Kidney (tissue), 14 donors: Measurements from ENCODE around the gene ZNF330. TPM values are rescaled to one million over a fixed set of nuclear protein-coding genes. Genes with fewer than 3 reads are reported as not detected.

ENCODE experiments used
- DNase-seq, 5 donors: peaks; one replicate each; pipeline ENCODE4 v3.0.0-alpha.2; 2013 to 2020
- FAIRE-seq: peaks from 2 replicates; lab custom pipeline; 2012; peaks lifted over from hg19 to GRCh38; lab: Jason Lieb, UNC
- H3K27ac ChIP-seq, 2 donors: one replicate each; pipeline ENCODE4 v1.7.0; 2013; ENCODE audit warnings: low read depth in 2 of 2, low read length in 2 of 2, inconsistent platforms in 1 of 2
- H3K27me3 ChIP-seq: one replicate; pipeline ENCODE4 v1.7.1; 2013; ENCODE audit warnings: low read length, inconsistent platforms; ENCODE audit not compliant: control insufficient read depth, insufficient read depth
- H3K36me3 ChIP-seq, 3 donors: one replicate each; pipeline versions ENCODE4 v1.7.0 to v1.7.1; 2013; ENCODE audit warnings: low read length in 3 of 3, control low read depth in 1 of 3, inconsistent platforms in 1 of 3; ENCODE audit not compliant: insufficient read depth in 3 of 3, control insufficient read depth in 2 of 3
- H3K4me1 ChIP-seq, 3 donors: one replicate each; pipeline versions ENCODE4 v1.7.0 to v1.7.1; 2013; ENCODE audit warnings: low read length in 3 of 3, inconsistent platforms in 1 of 3, low read depth in 1 of 3; ENCODE audit not compliant: control insufficient read depth in 2 of 3, insufficient read depth in 2 of 3
- H3K4me3 ChIP-seq, 3 donors: one replicate each; pipeline versions ENCODE4 v1.7.0 to v1.8.1; 2013; ENCODE audit warnings: low read length in 3 of 3, control low read depth in 1 of 3, inconsistent platforms in 1 of 3
- H3K9ac ChIP-seq, 3 donors: one replicate each; pipeline versions ENCODE4 v1.7.0 to v1.7.1; 2013; ENCODE audit warnings: low read length in 3 of 3, control low read depth in 1 of 3, inconsistent platforms in 1 of 3
- H3K9me3 ChIP-seq, 3 donors: one replicate each; pipeline versions ENCODE4 v1.7.0 to v1.7.1; 2013; ENCODE audit warnings: low read length in 3 of 3, control low read depth in 1 of 3, inconsistent platforms in 1 of 3; ENCODE audit not compliant: control insufficient read depth in 2 of 3, insufficient read depth in 1 of 3
- intact Hi-C: fragments of 100-400 bp; cut with DNase I; formaldehyde crosslinking; loops from one replicate; pipeline ENCODE4 v1.11.1; 2022
- polyA plus RNA-seq: library from polyadenylated mRNA; stranded (reverse); fragments of 350-450 nt; fragmentation: Illumina TruSeq; extraction: RNeasy Lipid Tissue Mini Kit (QIAGEN cat#74804); gene quantifications from one replicate; pipeline ENCODE4 v1.2.3, GENCODE V29; 2014; ENCODE audit warnings: low read depth, low replicate concordance; ENCODE audit not compliant: insufficient read depth
- total RNA-seq: library from RNA; stranded (reverse); fragmentation: NEBNext Ultra II Directional; extraction: Animal tissue kit (Norgen Biotek cat#: 25700); gene quantifications from one replicate; pipeline ENCODE4 v1.2.1, GENCODE V29; 2021
- TF ChIP-seq, protein P1 (sequence below): IDR thresholded peaks from 3 replicates; pipeline ENCODE4 v1.5.1; 2012; ENCODE audit warnings: mild to moderate bottlenecking, moderate library complexity, borderline replicate concordance; ENCODE audit not compliant: insufficient read depth; ENCODE audit errors: extremely low read depth
- donor health status: control.
- donor health status: control.
- donor health status: control.
- donor health status: control.
- donor health status: control.
- donor health status: DM: yes; HTN: yes; CAD: no.
- donor health status: Normal renal cell carcinoma (clear cell type).

Gene ZNF330
- total and polyA plus RNA-seq, 2 donors from 2014 or later = 29.5 to 32.1 TPM

DNA sequence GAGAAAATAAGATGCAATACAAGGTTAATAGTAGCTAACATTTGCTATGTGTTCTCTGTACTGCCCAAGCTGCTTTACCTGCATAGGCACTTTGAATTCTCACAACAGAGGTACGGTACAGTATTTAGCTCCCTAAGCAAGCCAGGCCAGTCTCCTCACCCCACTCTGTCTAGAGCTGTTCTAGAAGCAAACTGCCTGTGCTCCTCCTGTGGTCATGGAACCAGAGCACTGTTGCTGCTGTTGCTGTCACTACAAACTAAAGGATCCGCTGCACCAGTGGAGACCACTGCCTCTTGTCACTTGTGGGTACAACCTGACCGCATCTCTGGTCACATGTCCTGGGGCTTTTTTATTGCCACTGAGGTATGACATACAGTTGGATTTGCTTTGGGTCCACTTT is 19.6 kb downstream of the ZNF330 start:
- no peaks in the 10 kb centered on the region for H3K4me1 ChIP-seq
- no peak for DNase-seq
- H3K36me3 ChIP-seq = no peaks in the 10 kb centered on the region
- H3K9ac ChIP-seq = no peak overlapping the region
- no peak overlapping the region for H3K4me3 ChIP-seq
- no peak for FAIRE-seq
- H3K9me3 ChIP-seq = no peaks in the 10 kb centered on the region
- TF ChIP-seq, protein P1, sequence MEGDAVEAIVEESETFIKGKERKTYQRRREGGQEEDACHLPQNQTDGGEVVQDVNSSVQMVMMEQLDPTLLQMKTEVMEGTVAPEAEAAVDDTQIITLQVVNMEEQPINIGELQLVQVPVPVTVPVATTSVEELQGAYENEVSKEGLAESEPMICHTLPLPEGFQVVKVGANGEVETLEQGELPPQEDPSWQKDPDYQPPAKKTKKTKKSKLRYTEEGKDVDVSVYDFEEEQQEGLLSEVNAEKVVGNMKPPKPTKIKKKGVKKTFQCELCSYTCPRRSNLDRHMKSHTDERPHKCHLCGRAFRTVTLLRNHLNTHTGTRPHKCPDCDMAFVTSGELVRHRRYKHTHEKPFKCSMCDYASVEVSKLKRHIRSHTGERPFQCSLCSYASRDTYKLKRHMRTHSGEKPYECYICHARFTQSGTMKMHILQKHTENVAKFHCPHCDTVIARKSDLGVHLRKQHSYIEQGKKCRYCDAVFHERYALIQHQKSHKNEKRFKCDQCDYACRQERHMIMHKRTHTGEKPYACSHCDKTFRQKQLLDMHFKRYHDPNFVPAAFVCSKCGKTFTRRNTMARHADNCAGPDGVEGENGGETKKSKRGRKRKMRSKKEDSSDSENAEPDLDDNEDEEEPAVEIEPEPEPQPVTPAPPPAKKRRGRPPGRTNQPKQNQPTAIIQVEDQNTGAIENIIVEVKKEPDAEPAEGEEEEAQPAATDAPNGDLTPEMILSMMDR = no peak
- intact Hi-C loops = no loop called here
- H3K27me3 ChIP-seq = no peaks in the 10 kb centered on the region
- H3K27ac ChIP-seq = no peak overlapping the region

DNA sequence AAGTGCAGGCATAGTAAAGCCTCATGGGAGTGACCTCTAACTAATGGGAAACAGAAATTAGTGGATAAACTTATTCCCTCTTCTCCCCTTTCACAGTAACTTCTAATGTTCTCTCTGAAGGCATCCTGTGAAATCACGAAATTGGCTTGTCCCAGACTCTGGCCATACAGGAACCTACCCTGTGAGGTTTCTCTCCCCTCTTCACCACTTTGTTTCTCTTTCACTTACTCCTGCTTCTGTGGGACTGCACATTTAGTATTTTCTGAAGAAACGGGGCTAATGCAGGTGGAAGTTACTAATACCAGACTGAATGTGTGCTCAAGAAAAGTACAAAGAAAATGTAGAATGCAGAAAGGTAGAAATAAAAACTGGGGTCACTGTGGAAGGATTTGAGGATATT is 20.0 kb downstream of the ZNF330 start:
- DNase-seq = no peak
- no peak overlapping the region for H3K4me3 ChIP-seq
- no peaks in the 10 kb centered on the region for H3K9me3 ChIP-seq
- no peaks in the 10 kb centered on the region for H3K27me3 ChIP-seq
- TF ChIP-seq, protein P1 = no peak
- no peaks in the 10 kb centered on the region for H3K36me3 ChIP-seq
- FAIRE-seq = no peak
- no peak overlapping the region for H3K27ac ChIP-seq
- no peaks in the 10 kb centered on the region for H3K4me1 ChIP-seq
- no peak overlapping the region for H3K9ac ChIP-seq
- intact Hi-C loops = no loop called here

DNA sequence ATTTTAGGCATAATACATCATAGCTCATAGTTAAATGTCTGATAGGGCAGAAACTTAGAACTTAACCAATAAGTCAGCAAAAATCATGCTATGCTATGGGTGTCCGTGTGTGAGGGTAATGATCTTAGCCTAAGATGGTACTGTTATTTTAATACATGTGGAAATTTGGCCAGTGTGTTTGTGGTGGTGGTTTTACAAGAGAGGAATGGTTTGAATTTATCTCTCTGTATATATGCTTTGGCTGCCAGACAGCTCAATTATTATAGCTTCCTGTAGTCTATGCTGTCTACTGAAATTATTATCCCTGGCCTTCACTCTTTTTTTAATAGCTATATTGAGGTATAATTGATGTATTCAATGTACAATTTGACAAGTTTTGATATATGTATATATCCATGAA is 21.3 kb downstream of the ZNF330 start:
- no peaks in the 10 kb centered on the region for H3K4me1 ChIP-seq
- no peaks in the 10 kb centered on the region for H3K36me3 ChIP-seq
- FAIRE-seq (no peak), DNase-seq (no peak)
- TF ChIP-seq, protein P1 = no peak
- H3K27ac ChIP-seq = no peak overlapping the region
- H3K4me3 ChIP-seq = no peak overlapping the region
- H3K9me3 ChIP-seq = no peaks in the 10 kb centered on the region
- no peaks in the 10 kb centered on the region for H3K27me3 ChIP-seq
- H3K9ac ChIP-seq = no peak overlapping the region
- intact Hi-C loops = no loop called here

DNA sequence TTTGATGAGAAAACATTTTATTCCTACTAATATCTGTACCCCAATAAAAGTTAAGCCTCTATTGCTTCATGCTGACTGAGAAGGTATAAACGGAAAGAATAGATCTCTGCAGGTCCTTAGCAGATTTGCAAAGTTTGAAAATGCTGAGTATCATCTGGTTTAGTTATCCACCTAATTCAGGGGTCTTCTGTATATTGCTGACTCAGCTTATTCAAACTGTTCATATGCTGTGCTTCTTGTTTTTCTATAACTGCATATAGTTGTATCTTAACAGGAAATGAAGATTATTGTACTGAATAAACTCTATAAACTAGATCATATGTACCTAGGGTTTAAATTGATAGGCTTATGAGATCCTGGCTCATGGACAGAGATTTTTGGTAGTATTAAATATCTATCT is 23.7 kb downstream of the ZNF330 start:
- no peak for DNase-seq
- Histone ChIP-seq H3K9ac (no peak overlapping the region), H3K27ac (no peak overlapping the region), H3K4me1 (no peaks in the 10 kb centered on the region), H3K27me3 (no peaks in the 10 kb centered on the region), H3K9me3 (no peaks in the 10 kb centered on the region), H3K4me3 (no peak overlapping the region), H3K36me3 (no peaks in the 10 kb centered on the region)
- TF ChIP-seq, protein P1 = no peak
- FAIRE-seq = no peak
- intact Hi-C loops = no loop called here
